ENCODE results near the gene PALMD.

PALMD gene

GRCh38 chr1:99704356-99704816 lies 58.5 kb downstream of the PALMD start:
- no peak for DNase-seq

GRCh38 chr1:99705385-99705784 lies 59.5 kb downstream of the PALMD start:
- DNase-seq: no peak

GRCh38 chr1:99707535-99708142 lies 61.7 kb downstream of the PALMD start:
- peak; percentile 56 for DNase-seq

GRCh38 chr1:99710994-99711393 lies 65.1 kb downstream of the PALMD start:
- no peak for DNase-seq

- DNase-seq: no peak
These were observed 67.1 kb downstream of the PALMD start for GRCh38 chr1:99713006-99713405.

GRCh38 chr1:99717005-99717404 lies 71.1 kb downstream of the PALMD start:
- no peak for DNase-seq

GRCh38 chr1:99723251-99723650 lies 77.3 kb downstream of the PALMD start:
- DNase-seq: no peak

- no peak for DNase-seq
These were observed 80.1 kb downstream of the PALMD start for GRCh38 chr1:99725996-99726395.

- no peak for DNase-seq
These were observed 80.5 kb downstream of the PALMD start for GRCh38 chr1:99726407-99726806.

GRCh38 chr1:99726818-99727217 lies 80.9 kb downstream of the PALMD start:
- no peak for DNase-seq

- no peak for DNase-seq
These were observed 81.8 kb downstream of the PALMD start for GRCh38 chr1:99727575-99728185.

GRCh38 chr1:99728494-99729235 lies 82.8 kb downstream of the PALMD start:
- no peak for DNase-seq

GRCh38 chr1:99731384-99731783 lies 85.5 kb downstream of the PALMD start:
- no peak for DNase-seq

- DNase-seq: no peak
These were observed 89.9 kb downstream of the PALMD start for GRCh38 chr1:99735852-99736251.

- no peak for DNase-seq
These were observed 91.1 kb downstream of the PALMD start for GRCh38 chr1:99737016-99737415.

- DNase-seq: no peak
These were observed 93.0 kb downstream of the PALMD start for GRCh38 chr1:99738858-99739465.

- no peak for DNase-seq
These were observed 94.2 kb downstream of the PALMD start for GRCh38 chr1:99740141-99740540.
